OCI-LY1 (cell line): ENCODE data around the gene IPO7.

ENCODE experiments used
- H2AFZ ChIP-seq: fragments of 200-600 bp; sonication (generic), shearing (Covaris generic); 2 replicates; pipeline ENCODE4 v1.6.0; 2014; ENCODE audit warnings: antibody characterized with exemption, mild to moderate bottlenecking, low read length
- H3F3A ChIP-seq: fragments of 200-600 bp; sonication (generic), shearing (Covaris generic); 2 replicates; pipeline ENCODE4 v1.6.0; 2014; ENCODE audit warnings: mild to moderate bottlenecking, antibody characterized with exemption, low read length, moderate library complexity; ENCODE audit not compliant: insufficient read depth
- H3K27ac ChIP-seq: fragments of 200-600 bp; sonication (generic); 2 replicates; pipeline ENCODE4 v1.5.1; 2014; ENCODE audit warnings: low read length, mixed run types, mild to moderate bottlenecking, low read depth; ENCODE audit not compliant: poor library complexity, severe bottlenecking
- H3K27me3 ChIP-seq: fragments of 200-600 bp; sonication (generic); 2 replicates; pipeline ENCODE4 v1.6.0; 2014; ENCODE audit warnings: antibody characterized with exemption, mild to moderate bottlenecking, low read length, moderate library complexity; ENCODE audit not compliant: insufficient read depth
- H3K36me3 ChIP-seq: fragments of 200-600 bp; sonication (generic); 2 replicates; pipeline ENCODE4 v1.6.1; 2014; ENCODE audit warnings: mild to moderate bottlenecking, antibody characterized with exemption, low read length, moderate library complexity, mixed read lengths; ENCODE audit not compliant: insufficient read depth
- H3K4me1 ChIP-seq: fragments of 200-600 bp; sonication (generic); 2 replicates; pipeline ENCODE4 v1.5.1; 2014; ENCODE audit warnings: mild to moderate bottlenecking, low read length, moderate library complexity; ENCODE audit not compliant: insufficient read depth, severe bottlenecking
- H3K4me2 ChIP-seq: fragments of 200-600 bp; sonication (generic), shearing (Covaris generic); 2 replicates; pipeline ENCODE4 v1.6.1; 2014; ENCODE audit warnings: low read length
- H3K4me3 ChIP-seq: fragments of 200-600 bp; sonication (generic); 2 replicates; pipeline ENCODE4 v1.5.1; 2014; ENCODE audit warnings: low read length, low read depth, mild to moderate bottlenecking, mixed read lengths; ENCODE audit not compliant: poor library complexity, severe bottlenecking
- H3K79me2 ChIP-seq: fragments of 200-600 bp; shearing (Covaris generic); 2 replicates; pipeline ENCODE4 v1.6.1; 2016; ENCODE audit warnings: mixed run types, low read length, mixed read lengths; ENCODE audit not compliant: insufficient read depth
- H3K9ac ChIP-seq: fragments of 200-600 bp; sonication (generic), shearing (Covaris generic); 2 replicates; pipeline ENCODE4 v1.6.1; 2014; ENCODE audit warnings: mild to moderate bottlenecking, low read length, mixed read lengths
- H3K9me2 ChIP-seq: fragments of 200-600 bp; sonication (generic), shearing (Covaris generic); 2 replicates; pipeline ENCODE4 v1.6.1; 2014; ENCODE audit warnings: low read depth, mild to moderate bottlenecking, low read length, mixed read lengths
- H3K9me3 ChIP-seq: fragments of 200-600 bp; shearing (Covaris generic); 2 replicates; pipeline ENCODE4 v1.6.1; 2014; ENCODE audit warnings: low read length, mixed read lengths
- H4K20me1 ChIP-seq: fragments of 200-600 bp; sonication (generic), shearing (Covaris generic); 2 replicates; pipeline ENCODE4 v1.6.0; 2016; ENCODE audit warnings: mild to moderate bottlenecking, low read length; ENCODE audit not compliant: insufficient read depth
- EZH2 ChIP-seq: fragments of 200-600 bp; sonication (generic), shearing (Covaris generic); IDR thresholded peaks from 2 replicates; pipeline ENCODE4 v1.8.0; 2017; ENCODE audit warnings: borderline replicate concordance, mixed run types, mild to moderate bottlenecking, antibody characterized with exemption, low read length, moderate library complexity, mixed read lengths
- TF ChIP-seq, protein P1 (sequence below): fragments of 200-600 bp; sonication (generic), shearing (Covaris generic); IDR thresholded peaks from 2 replicates; pipeline ENCODE4 v1.5.1; 2017; ENCODE audit warnings: mild to moderate bottlenecking, antibody characterized with exemption, low read length, moderate library complexity, mixed read lengths

The IPO7 gene

GRCh38 chr11:9362393-9362863, 22.0 kb upstream of the IPO7 start:
- H4K20me1 ChIP-seq: no peaks in the 10 kb centered on the region
- no peak overlapping the region for H3K4me3 ChIP-seq
- H3K4me1 ChIP-seq: peaks cover 13% of the 10 kb centered on the region
- H3K79me2 ChIP-seq: no peaks in the 10 kb centered on the region
- no peak overlapping the region for H3K4me2 ChIP-seq
- no peaks in the 10 kb centered on the region for H3K36me3 ChIP-seq
- H3K9me2 ChIP-seq: no peaks in the 10 kb centered on the region
- no peak overlapping the region for H3K9ac ChIP-seq
- H3K9me3 ChIP-seq: no peaks in the 10 kb centered on the region
- TF ChIP-seq, protein P1, sequence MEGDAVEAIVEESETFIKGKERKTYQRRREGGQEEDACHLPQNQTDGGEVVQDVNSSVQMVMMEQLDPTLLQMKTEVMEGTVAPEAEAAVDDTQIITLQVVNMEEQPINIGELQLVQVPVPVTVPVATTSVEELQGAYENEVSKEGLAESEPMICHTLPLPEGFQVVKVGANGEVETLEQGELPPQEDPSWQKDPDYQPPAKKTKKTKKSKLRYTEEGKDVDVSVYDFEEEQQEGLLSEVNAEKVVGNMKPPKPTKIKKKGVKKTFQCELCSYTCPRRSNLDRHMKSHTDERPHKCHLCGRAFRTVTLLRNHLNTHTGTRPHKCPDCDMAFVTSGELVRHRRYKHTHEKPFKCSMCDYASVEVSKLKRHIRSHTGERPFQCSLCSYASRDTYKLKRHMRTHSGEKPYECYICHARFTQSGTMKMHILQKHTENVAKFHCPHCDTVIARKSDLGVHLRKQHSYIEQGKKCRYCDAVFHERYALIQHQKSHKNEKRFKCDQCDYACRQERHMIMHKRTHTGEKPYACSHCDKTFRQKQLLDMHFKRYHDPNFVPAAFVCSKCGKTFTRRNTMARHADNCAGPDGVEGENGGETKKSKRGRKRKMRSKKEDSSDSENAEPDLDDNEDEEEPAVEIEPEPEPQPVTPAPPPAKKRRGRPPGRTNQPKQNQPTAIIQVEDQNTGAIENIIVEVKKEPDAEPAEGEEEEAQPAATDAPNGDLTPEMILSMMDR: no peak
- no peak for TF ChIP-seq EZH2
- H2AFZ ChIP-seq: no peak overlapping the region
- H3F3A ChIP-seq: no peaks in the 10 kb centered on the region
- H3K27ac ChIP-seq: peak overlapping the region; percentile 22
- no peaks in the 10 kb centered on the region for H3K27me3 ChIP-seq

DNA sequence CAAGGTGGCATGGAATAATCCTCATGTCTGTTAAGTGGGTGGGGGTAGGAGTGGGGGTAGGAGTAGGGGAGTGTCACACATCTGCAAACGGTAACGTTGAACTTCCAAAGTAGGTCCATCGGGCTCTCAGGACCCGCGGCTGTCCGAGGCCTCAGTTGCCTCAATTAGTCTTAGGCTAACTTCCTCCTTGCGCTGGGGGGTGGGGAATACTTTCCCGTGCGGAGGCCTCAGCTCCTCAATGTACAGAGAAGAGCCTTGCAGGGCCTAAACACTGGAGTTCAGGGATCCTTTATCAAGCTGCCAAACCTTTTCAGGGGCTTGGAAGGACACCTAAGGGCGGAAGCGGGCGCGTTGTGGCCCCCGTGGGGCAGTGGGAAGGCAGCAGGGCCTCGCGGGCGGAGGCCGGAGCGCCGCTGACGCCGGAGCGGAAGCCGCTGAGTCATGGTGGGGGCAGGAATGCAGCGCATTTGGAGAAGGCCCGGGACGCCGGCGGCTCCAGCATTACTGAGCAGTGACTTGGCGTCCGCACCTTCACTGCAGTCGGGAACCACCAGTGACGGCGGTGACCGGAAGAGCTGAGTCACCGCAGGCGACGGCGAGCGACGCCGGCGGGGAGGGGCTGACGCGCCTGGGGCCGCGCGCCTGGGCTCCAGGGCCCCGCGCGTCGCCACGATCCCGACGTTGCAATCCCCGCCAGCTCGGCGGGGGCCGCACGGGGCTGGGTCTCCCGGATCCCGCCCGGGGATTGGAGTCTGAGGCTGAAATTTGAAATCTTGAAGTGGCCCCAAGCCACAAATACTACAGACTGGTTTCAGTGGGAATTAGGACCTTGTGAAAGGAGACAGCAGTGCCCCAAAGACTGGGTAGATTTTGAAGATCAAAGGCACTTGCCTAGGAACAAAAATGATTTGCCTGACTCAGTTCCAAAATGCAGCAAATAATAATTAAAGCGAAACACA, 20.2 kb upstream of the IPO7 start:
- no peaks in the 10 kb centered on the region for H3K9me3 ChIP-seq
- H3K4me3 ChIP-seq: peak overlapping the region; percentile 71
- H3K79me2 ChIP-seq: no peaks in the 10 kb centered on the region
- H3K4me2 ChIP-seq: peak overlapping the region; percentile 93
- no peaks in the 10 kb centered on the region for H4K20me1 ChIP-seq
- no peaks in the 10 kb centered on the region for H3K9me2 ChIP-seq
- TF ChIP-seq, protein P1: no peak; the same call in 1 of the 2 replicates
- no peak for TF ChIP-seq EZH2
- H3K27ac ChIP-seq: peak overlapping the region; percentile 54
- H2AFZ ChIP-seq: peak overlapping the region; percentile 82; the same call in 1 of the 2 replicates
- no peaks in the 10 kb centered on the region for H3F3A ChIP-seq
- no peaks in the 10 kb centered on the region for H3K27me3 ChIP-seq
- H3K36me3 ChIP-seq: no peaks in the 10 kb centered on the region
- peak overlapping the region; percentile 89 for H3K9ac ChIP-seq
- H3K4me1 ChIP-seq: peaks cover 13% of the 10 kb centered on the region

DNA sequence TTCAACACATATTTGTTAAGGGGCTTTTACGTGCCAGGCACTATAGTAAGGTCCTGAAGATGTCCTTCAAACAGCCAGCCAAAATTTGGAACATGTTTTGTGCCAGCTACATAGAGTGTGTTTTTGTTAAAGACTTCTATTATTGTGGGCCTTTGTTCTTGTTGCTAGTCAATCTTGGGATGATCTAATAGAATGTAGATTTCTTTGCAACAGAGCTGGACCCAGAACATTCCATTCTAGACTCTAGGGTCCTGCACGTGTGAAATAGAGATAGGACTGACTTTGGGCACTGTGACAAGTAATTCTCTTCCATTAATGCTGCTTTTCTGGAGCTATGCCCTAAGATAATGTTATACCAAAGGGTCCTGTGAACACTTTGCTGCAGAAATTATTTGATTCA, 16.9 kb upstream of the IPO7 start:
- H3K4me2 ChIP-seq: no peak overlapping the region
- no peak overlapping the region for H3K4me3 ChIP-seq
- H2AFZ ChIP-seq: no peak overlapping the region
- peaks cover 5% of the 10 kb centered on the region; the same call in 1 of the 2 replicates for H3K27me3 ChIP-seq
- H3K36me3 ChIP-seq: no peaks in the 10 kb centered on the region
- no peaks in the 10 kb centered on the region for H3F3A ChIP-seq
- no peak overlapping the region for H3K27ac ChIP-seq
- no peak for TF ChIP-seq EZH2
- TF ChIP-seq, protein P1: no peak
- H3K9ac ChIP-seq: no peak overlapping the region
- no peaks in the 10 kb centered on the region for H4K20me1 ChIP-seq
- peaks cover 13% of the 10 kb centered on the region for H3K4me1 ChIP-seq
- H3K9me2 ChIP-seq: no peaks in the 10 kb centered on the region
- H3K9me3 ChIP-seq: no peaks in the 10 kb centered on the region
- H3K79me2 ChIP-seq: no peaks in the 10 kb centered on the region
